HEK293 (cell line): ENCODE data around the gene TBC1D9B.
A peak's percentile ranks its signal among the peaks of the same experiment; 100 is the strongest.

ENCODE experiments used
- CTCF ChIA-PET: fragments of 350-600 bp; formaldehyde crosslinking; extraction: SDS; loops from one replicate; lab custom pipeline; 2021; ENCODE audit warnings: antibody characterized with exemption; lab: Yijun Ruan, JAX
- POLR2A ChIA-PET: fragments of 300-600 bp; formaldehyde crosslinking; extraction: SDS; loops from one replicate; lab custom pipeline; 2020; ENCODE audit warnings: antibody characterized with exemption, inconsistent platforms; lab: Yijun Ruan, JAX
- H3K27ac ChIP-seq: fragments of 200-500 bp; sonication (Bioruptor generic); 2 replicates; pipeline ENCODE4 v1.5.1; 2014; ENCODE audit warnings: low read depth, low read length, control low read depth, inconsistent platforms; ENCODE audit errors: extremely low read depth
- H3K36me3 ChIP-seq, 2 experiments: fragments of 200-500 bp in 1 of 2; sonication (Bioruptor generic) in 1 of 2; 1 replicate in 1 of 2; 2 replicates in 1 of 2; pipeline ENCODE4 v1.5.1; 2014 to 2017; ENCODE audit warnings: inconsistent platforms in 2 of 2, low read length in 2 of 2; ENCODE audit not compliant: control insufficient read depth in 2 of 2, insufficient read depth in 1 of 2
- H3K4me1 ChIP-seq: fragments of 200-500 bp; sonication (Bioruptor generic); 2 replicates; pipeline ENCODE4 v1.5.1; 2014; ENCODE audit warnings: mild to moderate bottlenecking, low read length, inconsistent platforms; ENCODE audit not compliant: control insufficient read depth, insufficient read depth
- H3K4me3 ChIP-seq: 2 replicates; pipeline ENCODE4 v1.5.1; 2011; ENCODE audit warnings: low read depth, mild to moderate bottlenecking, control low read depth, low read length, moderate library complexity
- H3K9me3 ChIP-seq: fragments of 200-500 bp; sonication (Bioruptor generic); 2 replicates; pipeline ENCODE4 v1.5.1; 2014; ENCODE audit warnings: low read depth, low read length, inconsistent platforms; ENCODE audit not compliant: control insufficient read depth, insufficient read depth
- HIC1 ChIP-seq: fragments of 450-650 bp; formaldehyde crosslinking; IDR thresholded peaks from 2 replicates; pipeline ENCODE4 v1.5.1; 2016; ENCODE audit warnings: missing biosample characterization, missing genetic modification characterization
- OSR2 ChIP-seq: fragments of 450-650 bp; formaldehyde crosslinking; IDR thresholded peaks from 2 replicates; pipeline ENCODE4 v1.5.1; 2016; ENCODE audit warnings: missing biosample characterization, missing genetic modification characterization
- ZBTB17 ChIP-seq: fragments of 450-650 bp; formaldehyde crosslinking; IDR thresholded peaks from 2 replicates; pipeline ENCODE4 v1.5.1; 2016; ENCODE audit warnings: missing biosample characterization, missing genetic modification characterization
- ZBTB20 ChIP-seq: fragments of 450-650 bp; formaldehyde crosslinking; IDR thresholded peaks from 2 replicates; pipeline ENCODE4 v1.5.1; 2016; ENCODE audit warnings: missing biosample characterization, missing genetic modification characterization
- ZFP41 ChIP-seq: fragments of 450-650 bp; formaldehyde crosslinking; IDR thresholded peaks from 2 replicates; pipeline ENCODE4 v1.5.1; 2016; ENCODE audit warnings: missing biosample characterization, missing genetic modification characterization, borderline replicate concordance
- ZNF138 ChIP-seq: fragments of 450-650 bp; formaldehyde crosslinking; IDR thresholded peaks from 2 replicates; pipeline ENCODE4 v1.5.1; 2016; ENCODE audit warnings: missing biosample characterization, missing genetic modification characterization, borderline replicate concordance
- ZNF175 ChIP-seq: fragments of 450-650 bp; formaldehyde crosslinking; IDR thresholded peaks from 2 replicates; pipeline ENCODE4 v1.5.1; 2016; ENCODE audit warnings: missing biosample characterization, missing genetic modification characterization
- ZNF266 ChIP-seq: fragments of 450-650 bp; formaldehyde crosslinking; IDR thresholded peaks from 2 replicates; pipeline ENCODE4 v1.5.1; 2016; ENCODE audit warnings: missing biosample characterization, missing genetic modification characterization, low read depth
- ZNF311 ChIP-seq: fragments of 450-650 bp; formaldehyde crosslinking; IDR thresholded peaks from 2 replicates; pipeline ENCODE4 v1.5.1; 2017; ENCODE audit warnings: missing biosample characterization, missing genetic modification characterization, borderline replicate concordance
- ZNF366 ChIP-seq: fragments of 450-650 bp; formaldehyde crosslinking; conservative IDR thresholded peaks from 2 replicates; pipeline ENCODE4 v1.5.1; 2016; ENCODE audit warnings: missing biosample characterization, missing genetic modification characterization
- ZNF518A ChIP-seq: fragments of 450-650 bp; formaldehyde crosslinking; conservative IDR thresholded peaks from 2 replicates; pipeline ENCODE4 v1.5.1; 2016; ENCODE audit warnings: low read depth, missing biosample characterization, missing genetic modification characterization
- ZNF600 ChIP-seq: fragments of 450-650 bp; formaldehyde crosslinking; IDR thresholded peaks from 2 replicates; pipeline ENCODE4 v1.5.1; 2016; ENCODE audit warnings: missing biosample characterization, missing genetic modification characterization
- ZNF677 ChIP-seq: fragments of 450-650 bp; IDR thresholded peaks from 2 replicates; pipeline ENCODE4 v1.5.0; 2018; ENCODE audit warnings: missing biosample characterization, mild to moderate bottlenecking, missing genetic modification characterization, moderate library complexity
- TF ChIP-seq, protein P1 (sequence below): fragments of 450-650 bp; formaldehyde crosslinking; optimal IDR thresholded peaks from 2 replicates; pipeline ENCODE3; 2016; ENCODE audit warnings: missing biosample characterization, mild to moderate bottlenecking, missing genetic modification characterization
- TF ChIP-seq, protein P2 (sequence below): fragments of 450-650 bp; formaldehyde crosslinking; IDR thresholded peaks from 2 replicates; pipeline ENCODE4 v1.5.1; 2016; ENCODE audit warnings: missing biosample characterization, missing genetic modification characterization

Gene TBC1D9B

DNA sequence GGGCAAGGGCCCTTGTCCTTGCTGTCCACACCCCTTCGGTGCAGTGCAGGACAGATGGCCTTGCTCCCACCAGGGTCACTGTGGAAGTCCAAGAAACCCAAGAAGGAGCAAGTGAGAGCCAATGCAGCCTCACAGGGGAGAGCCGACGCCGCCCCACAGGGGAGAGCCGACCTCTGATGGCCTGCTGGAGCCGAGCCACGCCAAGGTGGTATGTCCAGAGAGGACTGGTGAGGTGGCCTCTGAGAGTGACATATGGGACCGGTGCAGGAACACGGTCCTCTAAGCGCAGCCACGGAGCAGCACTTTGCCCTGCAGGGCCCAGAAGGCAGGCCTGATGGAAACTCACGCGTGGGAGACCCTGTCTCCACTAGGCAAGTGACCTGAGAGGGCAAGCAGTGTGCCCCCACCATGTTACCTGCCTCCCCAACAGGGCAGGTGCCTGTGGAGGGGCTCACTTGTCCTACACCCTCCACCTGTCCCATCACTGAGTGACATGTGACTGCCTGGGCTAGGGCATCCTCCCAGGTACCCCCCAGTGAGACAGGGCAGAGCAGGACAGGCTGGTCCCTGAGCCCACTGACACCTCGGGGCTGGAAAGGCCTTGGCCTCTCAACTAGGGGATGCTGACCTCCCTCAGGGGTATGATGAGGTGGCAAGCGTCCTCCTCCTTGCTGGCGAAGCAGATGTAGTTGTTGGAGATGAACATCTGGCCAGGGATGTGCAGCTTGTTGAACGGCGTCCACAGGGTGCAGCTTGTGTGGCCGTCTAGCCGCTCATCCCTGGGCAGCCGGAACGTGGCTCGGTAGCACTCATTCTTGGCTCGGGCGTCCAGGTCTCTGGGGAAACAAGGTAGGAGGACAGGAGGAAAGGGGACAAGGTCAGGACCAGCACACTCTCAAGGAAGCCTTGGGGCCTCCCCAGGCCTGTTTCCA, 16.7 kb downstream of the TBC1D9B start:
- CTCF ChIA-PET: no interaction called here
- no peak overlapping the region for H3K4me3 ChIP-seq
- POLR2A ChIA-PET: no interaction called here
- H3K9me3 ChIP-seq: no peaks in the 10 kb centered on the region
- TF ChIP-seq ZNF266 (no peak), HIC1 (tag by site-specific recombination) (no peak)
- H3K4me1 ChIP-seq: no peaks in the 10 kb centered on the region
- H3K27ac ChIP-seq: no peak overlapping the region
- peaks cover 10 to 100% of the 10 kb centered on the region in 2 experiments; a peak in 2 of 3 replicates for H3K36me3 ChIP-seq

GRCh38 chr5:179889885-179890284, 17.8 kb downstream of the TBC1D9B start:
- POLR2A ChIA-PET: no interaction called here
- Histone ChIP-seq H3K9me3 (no peaks in the 10 kb centered on the region), H3K27ac (no peak overlapping the region), H3K4me1 (no peaks in the 10 kb centered on the region), H3K36me3 (peaks cover 18 to 100% of the 10 kb centered on the region in 2 experiments; a peak in 2 of 3 replicates), H3K4me3 (no peak overlapping the region)
- CTCF ChIA-PET: interaction anchor here (0.7 kb wide), 1 partner anchor 85 kb away, joined by 5 read pairs; no protein-coding TSS in a partner anchor
- TF ChIP-seq, protein P1, sequence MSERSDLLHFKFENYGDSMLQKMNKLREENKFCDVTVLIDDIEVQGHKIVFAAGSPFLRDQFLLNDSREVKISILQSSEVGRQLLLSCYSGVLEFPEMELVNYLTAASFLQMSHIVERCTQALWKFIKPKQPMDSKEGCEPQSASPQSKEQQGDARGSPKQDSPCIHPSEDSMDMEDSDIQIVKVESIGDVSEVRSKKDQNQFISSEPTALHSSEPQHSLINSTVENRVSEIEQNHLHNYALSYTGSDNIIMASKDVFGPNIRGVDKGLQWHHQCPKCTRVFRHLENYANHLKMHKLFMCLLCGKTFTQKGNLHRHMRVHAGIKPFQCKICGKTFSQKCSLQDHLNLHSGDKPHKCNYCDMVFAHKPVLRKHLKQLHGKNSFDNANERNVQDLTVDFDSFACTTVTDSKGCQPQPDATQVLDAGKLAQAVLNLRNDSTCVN (tag by site-specific recombination): no peak
- TF ChIP-seq, protein P2, sequence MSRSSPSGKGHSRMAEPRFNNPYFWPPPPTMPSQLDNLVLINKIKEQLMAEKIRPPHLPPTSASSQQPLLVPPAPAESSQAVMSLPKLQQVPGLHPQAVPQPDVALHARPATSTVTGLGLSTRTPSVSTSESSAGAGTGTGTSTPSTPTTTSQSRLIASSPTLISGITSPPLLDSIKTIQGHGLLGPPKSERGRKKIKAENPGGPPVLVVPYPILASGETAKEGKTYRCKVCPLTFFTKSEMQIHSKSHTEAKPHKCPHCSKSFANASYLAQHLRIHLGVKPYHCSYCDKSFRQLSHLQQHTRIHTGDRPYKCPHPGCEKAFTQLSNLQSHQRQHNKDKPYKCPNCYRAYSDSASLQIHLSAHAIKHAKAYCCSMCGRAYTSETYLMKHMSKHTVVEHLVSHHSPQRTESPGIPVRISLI: peak; percentile 19; the same call in 1 of the 2 replicates
- TF ChIP-seq ZBTB17 (tag by site-specific recombination) (no peak), OSR2 (tag by site-specific recombination) (no peak), ZNF600 (tag by site-specific recombination) (peak; percentile 55; the same call in 1 of the 2 replicates), ZNF138 (no peak)

DNA sequence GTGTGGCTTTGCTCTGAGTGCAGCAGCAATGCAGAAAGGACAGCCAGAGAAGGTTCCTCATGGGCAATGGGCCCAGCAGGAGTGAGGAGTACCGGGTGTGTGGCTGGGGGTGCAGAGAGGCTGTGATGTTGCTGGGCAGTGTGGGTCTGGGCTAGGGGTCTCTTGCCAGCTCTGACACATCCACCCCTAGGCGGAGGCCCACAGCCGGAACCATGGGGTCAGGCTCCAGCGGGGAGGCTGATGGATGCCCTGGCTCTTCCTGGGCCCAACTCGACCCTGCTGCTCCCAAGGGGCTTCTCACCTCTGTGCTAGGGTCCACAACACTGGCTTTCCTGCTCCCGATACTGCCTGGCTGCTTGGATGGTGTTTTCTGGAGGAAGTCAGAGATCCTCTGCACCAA, 19.9 kb downstream of the TBC1D9B start:
- POLR2A ChIA-PET: no interaction called here
- H3K9me3 ChIP-seq: no peaks in the 10 kb centered on the region; the same call in 1 of the 2 replicates
- no peak overlapping the region for H3K4me3 ChIP-seq

More for the DNA sequence above, 19.9 kb downstream of the TBC1D9B start:
- H3K27ac ChIP-seq: no peak overlapping the region
- CTCF ChIA-PET: no interaction called here
- no peaks in the 10 kb centered on the region for H3K4me1 ChIP-seq
- H3K36me3 ChIP-seq: peaks cover 32 to 100% of the 10 kb centered on the region in 2 experiments
- TF ChIP-seq ZNF518A: no peak
- no peak for TF ChIP-seq ZBTB20 (tag by site-specific recombination)
- no peak for TF ChIP-seq ZNF366 (tag by site-specific recombination)
- TF ChIP-seq ZNF175 (tag by site-specific recombination): no peak
- TF ChIP-seq ZNF311 (tag by site-specific recombination): no peak
- no peak for TF ChIP-seq ZNF677
- TF ChIP-seq ZFP41: no peak
